ENCODE measurements around the gene LRRFIP1.

The LRRFIP1 gene

GRCh38 chr2:237669628-237670392, 42.4 kb downstream of the LRRFIP1 start:
- no peaks in the 10 kb centered on the region for H3K36me3 Mint-ChIP-seq
- peaks cover 21% of the 10 kb centered on the region for H3K4me1 Mint-ChIP-seq (ENCODE audit: low read depth)
- H3K27ac Mint-ChIP-seq, result no peak overlapping the region
- H3K9me3 Mint-ChIP-seq (ENCODE audit: low read depth), result no peaks in the 10 kb centered on the region
- H3K4me3 Mint-ChIP-seq, result no peak overlapping the region
- H3K27me3 Mint-ChIP-seq, result no peaks in the 10 kb centered on the region

- Mint-ChIP-seq H3K9me3 (ENCODE audit: low read depth) (no peaks in the 10 kb centered on the region), H3K27ac (no peak overlapping the region), H3K36me3 (no peaks in the 10 kb centered on the region), H3K27me3 (no peaks in the 10 kb centered on the region), H3K4me1 (ENCODE audit: low read depth) (peaks cover 29% of the 10 kb centered on the region), H3K4me3 (no peak overlapping the region)
These were observed 43.3 kb downstream of the LRRFIP1 start for GRCh38 chr2:237670641-237671040.

DNA sequence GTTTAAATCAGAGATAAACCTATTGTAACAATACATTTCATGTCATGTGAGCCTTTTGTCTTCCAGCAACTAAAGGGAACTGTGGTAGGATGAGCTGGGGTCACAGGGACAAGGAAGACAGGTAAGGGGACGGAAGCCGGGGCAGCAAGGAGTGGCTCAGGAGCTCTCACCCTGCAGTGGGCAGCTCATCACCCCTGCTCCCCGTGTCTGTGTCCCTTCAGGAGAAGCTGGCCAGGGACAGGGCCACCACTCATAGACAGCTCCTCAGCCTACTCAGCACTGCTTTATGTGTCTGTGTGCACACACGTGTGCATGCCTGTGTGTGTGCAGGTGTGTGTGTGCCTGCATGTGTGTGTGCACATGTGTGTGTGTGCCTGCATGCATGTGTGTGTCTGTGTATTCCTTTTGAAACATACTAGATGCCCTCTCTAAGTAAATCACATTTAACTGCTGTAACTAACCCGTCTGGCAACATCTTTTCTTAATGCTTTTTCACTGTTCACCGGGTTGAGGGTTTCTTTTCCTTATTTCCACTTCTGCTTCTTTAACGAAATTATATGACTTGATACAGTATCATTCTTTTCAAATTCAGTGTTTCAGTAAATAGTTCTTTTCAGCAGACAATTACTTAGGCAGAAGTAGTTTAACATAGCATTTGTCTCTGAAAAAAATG, 44.2 kb downstream of the LRRFIP1 start:
- Mint-ChIP-seq H3K27me3 (no peaks in the 10 kb centered on the region), H3K9me3 (ENCODE audit: low read depth) (no peaks in the 10 kb centered on the region), H3K36me3 (no peaks in the 10 kb centered on the region), H3K4me1 (ENCODE audit: low read depth) (peaks cover 38% of the 10 kb centered on the region), H3K27ac (no peak overlapping the region), H3K4me3 (no peak overlapping the region)

GRCh38 chr2:237672731-237673129, 45.3 kb downstream of the LRRFIP1 start:
- no peaks in the 10 kb centered on the region for H3K27me3 Mint-ChIP-seq
- peaks cover 45% of the 10 kb centered on the region for H3K4me1 Mint-ChIP-seq (ENCODE audit: low read depth)
- no peaks in the 10 kb centered on the region for H3K36me3 Mint-ChIP-seq
- no peaks in the 10 kb centered on the region for H3K9me3 Mint-ChIP-seq (ENCODE audit: low read depth)
- H3K4me3 Mint-ChIP-seq, result peak overlapping the region; percentile 93
- peak overlapping the region; percentile 97 for H3K27ac Mint-ChIP-seq

GRCh38 chr2:237673130-237674001, 46.0 kb downstream of the LRRFIP1 start:
- peak overlapping the region; percentile 93 for H3K4me3 Mint-ChIP-seq
- peaks cover 49% of the 10 kb centered on the region for H3K4me1 Mint-ChIP-seq (ENCODE audit: low read depth)
- peak overlapping the region; percentile 97 for H3K27ac Mint-ChIP-seq
- no peaks in the 10 kb centered on the region for H3K9me3 Mint-ChIP-seq (ENCODE audit: low read depth)
- no peaks in the 10 kb centered on the region for H3K27me3 Mint-ChIP-seq
- no peaks in the 10 kb centered on the region for H3K36me3 Mint-ChIP-seq

DNA sequence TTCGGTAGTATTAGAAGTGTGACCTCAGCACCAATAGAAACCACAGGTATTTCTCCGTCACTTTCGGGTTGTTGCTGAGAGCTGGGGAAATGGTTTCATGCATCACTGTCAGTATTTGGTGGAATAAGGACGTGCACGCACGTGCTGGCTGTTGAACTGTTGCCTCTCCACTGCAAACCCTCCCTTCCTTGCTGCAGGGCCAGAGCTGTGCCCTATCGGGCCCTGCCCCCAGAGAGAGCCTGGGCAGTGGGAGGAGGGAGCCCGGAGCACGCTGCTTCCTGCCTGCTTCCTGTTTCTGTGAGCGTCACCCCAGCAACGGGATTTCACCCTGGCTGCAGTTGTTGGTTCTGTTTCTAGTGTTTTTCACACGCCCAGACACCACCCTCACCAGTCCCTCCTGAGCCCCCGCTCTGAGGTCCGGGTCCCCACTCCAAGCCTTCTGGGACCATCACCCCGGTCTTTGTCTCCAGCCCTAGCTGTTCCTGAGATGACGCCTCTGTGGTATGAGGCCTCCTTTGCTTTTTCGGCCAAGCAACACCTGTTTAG, 47.4 kb downstream of the LRRFIP1 start:
- Mint-ChIP-seq H3K36me3 (no peaks in the 10 kb centered on the region), H3K27ac (peak overlapping the region; percentile 97), H3K4me1 (ENCODE audit: low read depth) (peaks cover 52% of the 10 kb centered on the region), H3K4me3 (peak overlapping the region; percentile 93), H3K9me3 (ENCODE audit: low read depth) (no peaks in the 10 kb centered on the region), H3K27me3 (no peaks in the 10 kb centered on the region)

DNA sequence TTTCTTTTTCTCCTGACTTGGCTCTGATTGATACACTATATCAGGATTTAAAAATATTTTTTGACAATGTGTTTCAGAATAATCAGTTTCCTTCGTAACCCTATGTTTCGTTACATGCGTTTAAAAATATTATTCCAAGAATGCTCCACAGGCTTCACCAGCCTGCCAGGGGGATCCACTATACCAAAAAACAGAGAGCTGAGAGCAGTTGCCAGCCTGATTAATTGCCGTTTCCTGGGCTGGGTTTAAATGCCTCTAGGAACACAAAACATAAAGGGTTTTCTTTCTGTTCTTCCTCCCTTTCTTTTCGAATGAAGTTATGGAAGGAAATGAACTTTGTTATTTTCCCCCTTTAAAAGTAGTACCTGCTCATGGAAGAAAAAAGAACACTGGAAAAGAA, 47.9 kb downstream of the LRRFIP1 start:
- H3K27me3 Mint-ChIP-seq, result no peaks in the 10 kb centered on the region
- H3K27ac Mint-ChIP-seq, result peak overlapping the region; percentile 97
- no peaks in the 10 kb centered on the region for H3K9me3 Mint-ChIP-seq (ENCODE audit: low read depth)
- H3K4me1 Mint-ChIP-seq (ENCODE audit: low read depth), result peaks cover 52% of the 10 kb centered on the region
- no peaks in the 10 kb centered on the region for H3K36me3 Mint-ChIP-seq
- H3K4me3 Mint-ChIP-seq, result peak overlapping the region; percentile 93

DNA sequence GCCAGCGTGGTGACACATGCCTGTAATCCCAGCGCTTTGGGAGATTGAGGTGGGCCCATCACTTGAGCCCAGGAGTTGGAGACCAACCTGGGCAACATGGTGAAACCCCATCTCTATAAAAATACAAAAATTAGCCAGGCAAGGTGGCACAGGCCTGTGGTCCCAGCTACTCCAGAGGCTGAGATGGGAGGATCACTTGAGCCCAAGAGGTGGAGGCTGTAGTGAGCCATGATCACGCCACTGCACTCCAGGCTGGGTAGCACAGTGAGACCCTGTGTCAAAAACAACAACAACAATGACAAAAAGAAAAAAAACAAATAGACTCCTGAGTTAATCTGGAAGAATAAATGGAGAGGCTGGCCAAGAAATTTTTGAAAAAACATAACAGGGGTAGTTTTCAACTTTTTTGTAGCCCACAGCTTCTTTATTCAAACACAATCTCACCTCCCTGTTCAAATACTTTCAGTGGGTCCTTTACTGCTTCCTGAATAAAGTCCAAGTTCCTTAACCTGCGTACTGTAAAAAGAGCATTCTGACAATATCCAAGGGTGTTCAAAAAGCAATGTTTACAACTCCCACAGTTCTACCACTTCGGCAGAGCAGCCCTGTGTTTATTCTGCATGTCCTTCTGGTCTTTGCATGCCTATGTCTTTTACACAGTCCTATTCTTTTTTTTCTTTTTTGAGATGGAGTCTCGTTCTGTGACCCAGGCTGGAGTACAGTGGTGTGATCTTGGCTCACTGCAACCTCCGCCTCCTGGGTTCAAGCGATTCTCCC, 53.5 kb downstream of the LRRFIP1 start:
- Mint-ChIP-seq H3K36me3 (no peaks in the 10 kb centered on the region), H3K27me3 (no peaks in the 10 kb centered on the region), H3K4me3 (no peak overlapping the region), H3K9me3 (ENCODE audit: low read depth) (no peaks in the 10 kb centered on the region), H3K27ac (no peak overlapping the region), H3K4me1 (ENCODE audit: low read depth) (peaks cover 24% of the 10 kb centered on the region)

DNA sequence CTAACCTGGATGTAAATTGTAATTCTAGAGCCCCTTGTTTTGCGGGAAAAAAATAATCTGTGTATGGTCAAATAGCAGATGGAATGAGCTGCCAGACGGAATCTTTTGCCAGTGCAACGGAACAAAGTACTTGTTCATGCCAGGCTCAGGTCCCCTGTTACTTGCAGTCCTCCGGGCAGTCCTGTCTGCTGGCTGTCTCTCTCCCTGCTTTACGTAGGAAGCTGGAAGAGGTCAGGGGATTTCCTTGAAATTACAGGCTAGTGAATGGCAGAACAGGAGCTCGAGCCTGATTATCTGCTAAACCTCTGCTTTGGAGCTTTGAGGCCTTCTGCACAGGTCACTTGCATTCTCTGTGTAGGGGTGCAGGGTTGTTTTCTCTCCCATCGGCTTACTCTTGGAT, 54.8 kb downstream of the LRRFIP1 start:
- no peaks in the 10 kb centered on the region for H3K27me3 Mint-ChIP-seq
- H3K27ac Mint-ChIP-seq, result no peak overlapping the region
- no peaks in the 10 kb centered on the region for H3K36me3 Mint-ChIP-seq
- H3K4me3 Mint-ChIP-seq, result no peak overlapping the region
- no peaks in the 10 kb centered on the region for H3K9me3 Mint-ChIP-seq (ENCODE audit: low read depth)
- peaks cover 25% of the 10 kb centered on the region for H3K4me1 Mint-ChIP-seq (ENCODE audit: low read depth)

GRCh38 chr2:237682856-237683670, 55.7 kb downstream of the LRRFIP1 start:
- Mint-ChIP-seq H3K27me3 (no peaks in the 10 kb centered on the region), H3K9me3 (ENCODE audit: low read depth) (no peaks in the 10 kb centered on the region), H3K4me3 (no peak overlapping the region), H3K4me1 (ENCODE audit: low read depth) (peaks cover 29% of the 10 kb centered on the region), H3K27ac (no peak overlapping the region), H3K36me3 (no peaks in the 10 kb centered on the region)

- Mint-ChIP-seq H3K27ac (no peak overlapping the region), H3K36me3 (no peaks in the 10 kb centered on the region), H3K9me3 (ENCODE audit: low read depth) (no peaks in the 10 kb centered on the region), H3K27me3 (no peaks in the 10 kb centered on the region), H3K4me1 (ENCODE audit: low read depth) (peaks cover 46% of the 10 kb centered on the region), H3K4me3 (no peak overlapping the region)
These were observed 58.0 kb downstream of the LRRFIP1 start for GRCh38 chr2:237685408-237685807.

- H3K27me3 Mint-ChIP-seq, result no peaks in the 10 kb centered on the region
- no peaks in the 10 kb centered on the region for H3K36me3 Mint-ChIP-seq
- H3K27ac Mint-ChIP-seq, result peak overlapping the region; percentile 90
- H3K4me1 Mint-ChIP-seq (ENCODE audit: low read depth), result peaks cover 52% of the 10 kb centered on the region
- H3K9me3 Mint-ChIP-seq (ENCODE audit: low read depth), result no peaks in the 10 kb centered on the region
- H3K4me3 Mint-ChIP-seq, result no peak overlapping the region
These were observed 59.3 kb downstream of the LRRFIP1 start for GRCh38 chr2:237686659-237687136.

GRCh38 chr2:237688081-237688480, 60.7 kb downstream of the LRRFIP1 start:
- no peaks in the 10 kb centered on the region for H3K9me3 Mint-ChIP-seq (ENCODE audit: low read depth)
- peak overlapping the region; percentile 90 for H3K27ac Mint-ChIP-seq
- peak overlapping the region; percentile 75 for H3K4me3 Mint-ChIP-seq
- no peaks in the 10 kb centered on the region for H3K27me3 Mint-ChIP-seq
- H3K4me1 Mint-ChIP-seq (ENCODE audit: low read depth), result peaks cover 52% of the 10 kb centered on the region
- no peaks in the 10 kb centered on the region for H3K36me3 Mint-ChIP-seq

Measured in activated naive CD8-positive, alpha-beta T cell (primary cell).